ENCODE results near the gene MEGF11.

Gene MEGF11

GRCh38 chr15:66030650-66031049, 222.9 kb downstream of the MEGF11 start:
- DNase-seq (ENCODE audit: low read depth in 2 of 2): no peak

DNA sequence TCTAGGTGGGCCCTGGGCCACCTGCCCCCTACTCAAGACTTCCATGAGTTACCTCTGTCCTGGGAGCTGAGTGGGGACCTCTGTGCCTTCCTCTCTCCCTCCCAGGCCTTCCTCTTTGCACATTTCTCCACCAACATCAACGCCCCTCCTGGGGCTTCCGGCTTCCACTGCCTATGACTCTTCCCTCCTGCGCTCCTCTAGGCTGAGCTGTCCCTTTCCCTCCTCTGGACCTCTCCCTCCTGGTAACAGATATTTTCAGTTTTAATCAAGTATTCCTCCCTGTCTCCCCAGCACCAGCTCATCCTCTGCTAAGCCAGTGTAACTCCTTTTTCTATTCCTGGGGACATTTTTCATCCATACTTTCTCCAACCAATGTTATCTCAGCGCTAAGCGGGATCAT, 223.9 kb downstream of the MEGF11 start:
- DNase-seq (ENCODE audit: low read depth in 2 of 2): no peak

DNA sequence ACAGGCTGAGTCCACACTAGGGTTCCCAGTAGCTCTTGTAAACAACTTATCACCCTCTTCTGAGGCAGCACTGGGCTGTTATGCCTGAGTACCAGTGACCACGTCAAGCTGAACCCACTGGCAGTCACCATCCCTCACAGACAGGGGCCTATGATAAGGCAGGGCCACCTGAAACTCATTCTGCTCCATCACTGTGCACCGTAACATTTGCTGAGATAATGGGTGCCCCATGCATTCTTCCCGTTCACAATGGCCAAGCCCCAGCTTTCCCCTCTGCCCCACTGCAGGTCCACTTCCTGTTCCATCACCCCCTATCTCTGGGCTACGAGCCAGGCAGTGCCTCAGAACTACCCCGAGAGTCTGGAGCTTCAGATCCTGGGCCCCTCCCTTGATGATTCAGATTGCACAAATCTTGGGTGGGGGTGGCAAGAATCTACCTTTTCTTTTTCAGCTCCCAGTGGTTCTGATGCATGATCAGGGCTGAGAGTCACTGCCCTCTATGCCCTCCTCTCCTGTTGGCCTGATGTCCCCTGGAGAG, 226.2 kb downstream of the MEGF11 start:
- DNase-seq (ENCODE audit: low read depth in 2 of 2): no peak

GRCh38 chr15:66025972-66026371, 227.6 kb downstream of the MEGF11 start:
- DNase-seq (ENCODE audit: low read depth in 2 of 2): no peak

- DNase-seq (ENCODE audit: low read depth in 2 of 2): no peak
Observed at GRCh38 chr15:66025015-66025452, 228.5 kb downstream of the MEGF11 start.

DNA sequence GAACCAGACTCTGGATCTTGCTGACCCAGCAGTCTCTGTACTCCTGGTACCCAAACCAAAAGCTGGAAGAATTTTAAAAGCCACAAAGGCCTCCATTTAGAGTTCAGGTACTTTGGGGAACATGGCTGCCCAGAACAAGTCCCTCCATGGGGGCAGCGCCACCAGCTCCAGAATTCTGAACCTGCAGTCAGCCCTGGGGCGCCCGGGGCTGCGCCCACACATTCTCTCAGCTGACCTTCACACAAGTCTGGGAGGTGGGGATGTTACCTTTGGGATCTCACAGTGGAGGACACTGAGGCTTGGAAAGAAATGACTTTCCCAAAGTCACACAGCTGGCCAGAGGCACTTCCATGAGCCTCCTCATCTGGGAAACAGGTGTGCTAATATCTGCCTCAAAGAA, 229.4 kb downstream of the MEGF11 start:
- no peak for DNase-seq (ENCODE audit: low read depth in 2 of 2)

DNA sequence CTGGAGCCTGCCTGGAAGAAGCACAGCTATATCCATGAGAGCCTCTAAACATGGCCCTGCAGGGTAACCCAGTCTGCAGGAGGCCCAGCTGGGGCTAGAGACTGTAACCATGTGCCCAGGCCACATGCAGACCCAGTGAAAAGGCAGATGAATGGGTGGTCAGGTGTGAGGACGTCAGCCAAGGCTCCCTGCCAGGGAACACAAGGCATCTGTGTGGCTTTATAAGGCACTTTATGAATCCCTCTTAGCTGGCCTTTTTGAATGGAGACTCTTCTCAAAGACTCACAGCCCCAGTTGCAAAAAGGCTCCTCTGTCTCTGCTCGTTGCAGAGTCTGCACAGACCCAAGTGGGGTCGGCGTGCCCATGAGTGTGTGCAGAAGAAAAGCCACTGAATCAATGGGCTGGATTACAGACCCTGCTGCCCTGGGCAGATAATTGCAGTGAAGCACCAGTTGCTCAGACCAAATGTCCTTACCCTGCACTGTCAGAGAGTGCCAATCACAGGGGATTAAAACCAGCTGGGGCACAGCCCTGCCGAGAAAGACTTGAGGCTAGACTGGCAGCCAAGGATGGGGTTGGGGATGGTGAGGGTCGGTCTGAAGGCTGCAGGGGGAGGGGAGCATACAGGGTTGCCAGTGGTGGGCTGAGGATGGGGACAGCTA, 230.1 kb downstream of the MEGF11 start:
- no peak for DNase-seq (ENCODE audit: low read depth in 2 of 2)

- no peak for DNase-seq (ENCODE audit: low read depth in 2 of 2)
Observed at GRCh38 chr15:66022163-66022525, 231.4 kb downstream of the MEGF11 start.

DNA sequence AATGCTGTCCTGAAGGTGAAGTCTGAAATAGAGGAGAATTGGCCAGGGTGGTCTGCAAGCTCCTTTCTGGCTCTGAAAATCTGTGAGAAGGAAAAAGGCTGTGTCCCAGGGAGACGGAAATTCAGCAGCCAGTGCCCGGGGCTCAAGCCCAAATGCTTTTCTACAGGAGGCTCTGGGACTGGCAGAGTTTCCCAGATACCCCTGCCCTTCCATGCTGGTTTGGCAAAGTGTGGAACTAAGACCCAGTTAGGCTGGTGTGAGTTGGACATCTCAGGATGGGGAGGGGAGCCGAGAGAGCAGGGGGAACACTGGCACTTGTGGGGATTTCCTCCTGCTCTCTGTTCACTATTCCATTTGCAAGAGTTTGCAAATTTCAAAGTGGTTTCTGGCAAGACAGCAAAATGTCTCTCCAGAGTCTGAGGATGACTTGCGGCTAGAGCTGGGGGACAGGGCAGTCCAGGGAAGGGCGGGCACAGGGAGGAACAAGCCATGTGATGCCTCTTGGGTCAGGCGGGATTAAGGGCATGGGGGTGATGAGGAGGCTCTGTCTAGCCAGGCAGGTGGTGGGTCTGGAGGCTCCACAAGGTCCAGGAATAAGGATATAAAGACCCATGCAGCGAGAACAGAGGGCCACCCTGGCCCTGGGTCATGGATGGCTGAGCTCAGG, 231.9 kb downstream of the MEGF11 start:
- DNase-seq (ENCODE audit: low read depth in 2 of 2): no peak

GRCh38 chr15:66019826-66020398, 233.6 kb downstream of the MEGF11 start:
- DNase-seq (ENCODE audit: low read depth in 2 of 2): no peak

GRCh38 chr15:66019368-66019767, 234.2 kb downstream of the MEGF11 start:
- no peak for DNase-seq (ENCODE audit: low read depth in 2 of 2)

GRCh38 chr15:66018488-66018797, 235.1 kb downstream of the MEGF11 start:
- no peak for DNase-seq (ENCODE audit: low read depth in 2 of 2)

DNA sequence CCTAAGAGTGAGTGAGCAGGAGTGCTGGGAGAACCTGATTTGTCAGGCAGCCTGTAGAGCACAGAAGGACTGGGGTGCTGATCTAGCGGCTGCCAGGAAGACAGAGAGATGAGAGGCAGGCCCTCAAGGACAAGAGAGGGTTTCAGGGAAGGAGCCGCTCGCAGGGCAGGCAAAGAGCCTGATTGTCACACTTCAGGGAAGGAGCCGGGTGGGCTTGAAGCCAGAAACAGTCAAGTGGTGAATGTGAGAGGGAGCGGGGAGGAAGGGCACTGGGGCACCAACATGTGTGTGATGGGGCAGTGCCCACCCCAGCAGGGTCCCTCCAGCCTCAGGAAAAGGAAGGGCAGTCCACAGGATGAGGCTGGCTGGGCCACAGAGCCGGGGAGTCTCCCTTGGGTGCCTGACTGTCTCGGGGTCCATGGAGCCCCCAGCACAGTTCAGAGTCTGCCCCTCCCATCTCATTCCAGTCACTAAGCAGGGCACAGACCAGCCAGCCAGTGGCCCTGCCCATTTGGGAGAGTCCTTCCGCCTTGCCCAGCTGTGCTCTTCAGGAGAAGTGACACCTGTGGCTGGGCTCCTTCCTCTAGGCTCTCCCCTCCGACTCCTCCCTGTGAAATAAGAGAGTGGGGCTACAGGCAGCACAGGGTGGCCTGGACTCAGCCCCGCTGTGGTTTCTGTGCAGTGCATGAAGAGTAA, 235.6 kb downstream of the MEGF11 start:
- DNase-seq (ENCODE audit: low read depth in 2 of 2): no peak

DNA sequence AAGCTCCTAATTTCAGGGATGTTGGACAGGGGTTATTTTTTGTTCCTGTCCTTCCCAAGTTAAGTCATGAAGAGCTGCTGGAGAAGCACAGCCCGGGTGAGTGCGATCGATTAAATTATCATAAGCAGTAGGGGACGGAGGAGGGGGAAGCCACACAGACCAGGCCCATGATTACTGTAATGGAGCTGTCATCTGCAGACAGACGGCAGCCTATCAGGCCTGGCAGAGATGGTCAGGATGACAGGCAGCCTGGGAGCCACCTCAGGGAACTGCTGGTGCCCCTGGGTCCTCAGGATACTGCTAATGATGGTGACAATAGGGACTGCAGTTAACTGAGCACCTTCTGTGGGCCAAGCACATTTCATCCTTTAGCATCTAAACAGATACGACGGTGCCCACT, 236.6 kb downstream of the MEGF11 start:
- no peak for DNase-seq (ENCODE audit: low read depth in 2 of 2)

DNA sequence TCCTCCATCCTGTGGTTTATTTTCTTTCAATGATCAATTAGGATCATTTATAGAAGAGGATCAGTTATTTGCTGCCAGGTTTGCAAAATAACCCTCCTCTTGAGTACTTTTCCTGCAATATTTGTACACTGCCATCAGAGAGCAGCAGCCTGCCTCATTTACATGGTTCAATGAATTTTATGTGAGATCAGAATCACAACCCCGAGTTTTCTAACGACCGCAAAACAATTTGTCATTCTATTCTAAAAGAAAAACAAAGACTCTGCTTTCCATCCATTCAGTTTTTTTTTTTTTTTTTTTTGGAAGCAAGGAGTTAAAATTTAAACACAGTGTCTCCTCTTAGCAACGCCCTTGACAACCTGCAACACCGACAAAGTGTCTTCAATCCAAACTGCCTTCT, 237.4 kb downstream of the MEGF11 start:
- DNase-seq (ENCODE audit: low read depth in 2 of 2): no peak

DNA sequence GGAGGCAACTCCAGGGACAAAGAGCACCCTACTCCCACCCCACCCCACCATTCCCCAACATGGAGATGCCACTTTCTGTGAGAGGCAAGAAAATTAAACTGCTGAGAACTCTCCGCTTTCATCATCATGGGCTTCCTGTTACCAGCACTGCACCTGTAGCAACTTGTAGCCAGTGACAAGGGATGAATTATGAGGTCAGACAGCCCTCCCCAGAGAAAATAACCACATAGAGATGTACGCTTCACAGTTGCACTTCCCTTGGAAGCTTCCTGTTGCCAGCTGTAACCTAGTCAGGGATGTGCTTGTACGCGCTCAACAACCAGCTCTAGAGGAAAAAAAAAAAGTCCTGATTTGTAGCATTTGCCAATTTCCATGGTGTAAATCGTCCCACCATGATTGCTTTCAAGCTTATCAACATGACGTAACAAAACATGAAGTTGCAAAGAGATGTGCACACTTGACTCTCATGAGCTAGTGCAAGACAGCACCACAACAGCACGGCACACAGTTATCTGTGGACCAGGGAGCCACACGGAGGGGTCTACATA, 238.8 kb downstream of the MEGF11 start:
- no peak for DNase-seq (ENCODE audit: low read depth in 2 of 2)

GRCh38 chr15:66014022-66014421, 239.5 kb downstream of the MEGF11 start:
- DNase-seq (ENCODE audit: low read depth in 2 of 2): no peak

- DNase-seq (ENCODE audit: low read depth in 2 of 2): no peak
Observed at GRCh38 chr15:66008940-66009562, 244.5 kb downstream of the MEGF11 start.

- no peak for DNase-seq (ENCODE audit: low read depth in 2 of 2)
Observed at GRCh38 chr15:66007663-66008262, 245.8 kb downstream of the MEGF11 start.

GRCh38 chr15:66006986-66007385, 246.6 kb downstream of the MEGF11 start:
- no peak for DNase-seq (ENCODE audit: low read depth in 2 of 2)

GRCh38 chr15:66004618-66005262, 248.8 kb downstream of the MEGF11 start:
- no peak for DNase-seq (ENCODE audit: low read depth in 2 of 2)
